SW480 (cell line): Measurements from ENCODE around the gene IPO5.

ENCODE experiments used
- DNase-seq: peaks from one replicate; pipeline ENCODE4 v3.0.0-alpha.2; 2016; ENCODE audit warnings: low spot score

The IPO5 gene

GRCh38 chr13:98059276-98059675, 105.8 kb downstream of the IPO5 start:
- DNase-seq = no peak

- DNase-seq = no peak
Observed at GRCh38 chr13:98060282-98060681, 106.8 kb downstream of the IPO5 start.

GRCh38 chr13:98065468-98065867, 112.0 kb downstream of the IPO5 start:
- DNase-seq = no peak

GRCh38 chr13:98066636-98067035, 113.2 kb downstream of the IPO5 start:
- DNase-seq = no peak

- DNase-seq = peak; percentile 50
Observed at GRCh38 chr13:98068521-98068920, 115.0 kb downstream of the IPO5 start.

GRCh38 chr13:98069985-98070384, 116.5 kb downstream of the IPO5 start:
- DNase-seq = no peak

GRCh38 chr13:98071316-98071715, 117.8 kb downstream of the IPO5 start:
- no peak for DNase-seq

GRCh38 chr13:98072476-98072875, 119.0 kb downstream of the IPO5 start:
- no peak for DNase-seq
